DND-41 (cell line): ENCODE results near the gene RAB11FIP5.

Experiments used
- ATAC-seq: fragments of 200-7000 bp; cut with Tn5 transposase; 3 replicates; pipeline ENCODE4 v1.9.1; 2021; ENCODE audit warnings: low read depth; ENCODE audit not compliant: insufficient read depth
- DNase-seq: peaks from one replicate; pipeline ENCODE4 v3.0.0-alpha.2; 2020
- H2AFZ ChIP-seq: 2 replicates; pipeline ENCODE4 v1.6.0; 2012; ENCODE audit warnings: low read depth, low read length
- H3K27ac ChIP-seq: 2 replicates; pipeline ENCODE4 v1.5.1; 2012; ENCODE audit warnings: low read length, inconsistent platforms
- H3K27me3 ChIP-seq: fragments of 200-600 bp; sonication (generic); 2 replicates; pipeline ENCODE4 v1.6.0; 2012; ENCODE audit warnings: low read length, mild to moderate bottlenecking, inconsistent platforms; ENCODE audit not compliant: insufficient read depth, poor library complexity
- H3K36me3 ChIP-seq: 2 replicates; pipeline ENCODE4 v1.5.1; 2012; ENCODE audit warnings: low read length, inconsistent platforms; ENCODE audit not compliant: insufficient read depth
- H3K4me1 ChIP-seq: 2 replicates; pipeline ENCODE4 v1.5.1; 2012; ENCODE audit warnings: mild to moderate bottlenecking, low read length; ENCODE audit not compliant: insufficient read depth
- H3K4me2 ChIP-seq: 2 replicates; pipeline ENCODE4 v1.6.0; 2012; ENCODE audit warnings: mild to moderate bottlenecking, moderate library complexity, low read length, inconsistent platforms; ENCODE audit not compliant: insufficient read depth
- H3K4me3 ChIP-seq, 2 experiments: fragments of 200-600 bp in 1 of 2; shearing (Covaris generic) in 1 of 2; 2 replicates each; pipeline ENCODE4 v1.5.1; 2012 to 2016; ENCODE audit warnings: inconsistent platforms in 2 of 2, low read length in 2 of 2, mild to moderate bottlenecking in 2 of 2, low read depth in 1 of 2, moderate library complexity in 1 of 2
- H3K79me2 ChIP-seq: 2 replicates; pipeline ENCODE4 v1.6.0; 2012; ENCODE audit warnings: low read length, inconsistent platforms; ENCODE audit not compliant: insufficient read depth
- H3K9ac ChIP-seq: 2 replicates; pipeline ENCODE4 v1.6.0; 2012; ENCODE audit warnings: low read depth, mild to moderate bottlenecking, inconsistent platforms, low read length, moderate library complexity
- H3K9me3 ChIP-seq: 2 replicates; pipeline ENCODE4 v1.5.1; 2012; ENCODE audit warnings: low read length, moderate library complexity, mild to moderate bottlenecking, inconsistent platforms; ENCODE audit not compliant: insufficient read depth, severe bottlenecking
- H4K20me1 ChIP-seq: 2 replicates; pipeline ENCODE4 v1.6.0; 2012; ENCODE audit warnings: low read length; ENCODE audit not compliant: insufficient read depth
- CTCF ChIP-seq: IDR thresholded peaks from 2 replicates; pipeline ENCODE4 v1.5.1; 2012; ENCODE audit warnings: borderline replicate concordance, low read length, moderate library complexity, mild to moderate bottlenecking; ENCODE audit not compliant: poor library complexity, severe bottlenecking; ENCODE audit errors: extremely low read depth
- EZH2 ChIP-seq: IDR thresholded peaks from 3 replicates; pipeline ENCODE4 v1.6.1; 2012; ENCODE audit warnings: borderline replicate concordance, low read depth, mild to moderate bottlenecking, moderate library complexity, low read length, inconsistent platforms; ENCODE audit not compliant: severe bottlenecking

RAB11FIP5 gene

GRCh38 chr2:73027340-73027739, 85.4 kb downstream of the RAB11FIP5 start:
- TF ChIP-seq CTCF (no peak), EZH2 (no peak)
- no peak for DNase-seq
- H3K9ac ChIP-seq: no peak overlapping the region
- no peak overlapping the region for H2AFZ ChIP-seq
- H3K4me2 ChIP-seq: no peak overlapping the region
- no peaks in the 10 kb centered on the region; the same call in 1 of the 2 replicates for H4K20me1 ChIP-seq
- H3K27ac ChIP-seq: no peak overlapping the region
- peaks cover 2% of the 10 kb centered on the region; the same call in 1 of the 2 replicates for H3K36me3 ChIP-seq
- H3K79me2 ChIP-seq: no peaks in the 10 kb centered on the region
- H3K27me3 ChIP-seq: no peaks in the 10 kb centered on the region
- H3K9me3 ChIP-seq: no peaks in the 10 kb centered on the region
- no peak for ATAC-seq
- H3K4me3 ChIP-seq: no peak overlapping the region
- H3K4me1 ChIP-seq: no peaks in the 10 kb centered on the region

DNA sequence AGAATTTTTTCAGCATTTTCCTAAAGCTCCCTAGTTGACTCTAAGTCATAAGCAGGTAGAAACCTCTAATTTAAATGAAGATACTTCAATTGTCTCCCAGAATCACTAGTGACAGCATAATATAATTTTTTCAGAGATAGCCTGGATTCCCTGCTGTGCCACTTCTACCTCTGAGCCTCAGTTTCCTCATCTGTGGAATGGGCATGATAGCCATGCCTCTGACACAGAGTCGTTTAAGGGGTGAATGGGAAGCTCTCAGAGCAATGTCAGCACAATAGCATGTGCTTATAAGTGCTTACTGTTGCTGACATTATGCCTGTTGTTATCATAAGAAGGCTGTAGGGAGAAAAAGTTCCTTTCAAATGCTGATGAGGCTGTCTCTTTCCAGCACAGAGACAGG, 89.3 kb downstream of the RAB11FIP5 start:
- H4K20me1 ChIP-seq: no peaks in the 10 kb centered on the region
- H3K4me2 ChIP-seq: no peak overlapping the region
- TF ChIP-seq CTCF (no peak), EZH2 (no peak)

More for the DNA sequence above, 89.3 kb downstream of the RAB11FIP5 start:
- no peak overlapping the region for H2AFZ ChIP-seq
- H3K9me3 ChIP-seq: no peaks in the 10 kb centered on the region
- H3K9ac ChIP-seq: no peak overlapping the region
- DNase-seq (no peak), ATAC-seq (no peak)
- no peaks in the 10 kb centered on the region for H3K4me1 ChIP-seq
- peaks cover 5% of the 10 kb centered on the region; the same call in 1 of the 2 replicates for H3K36me3 ChIP-seq
- H3K79me2 ChIP-seq: no peaks in the 10 kb centered on the region
- no peak overlapping the region for H3K27ac ChIP-seq
- H3K27me3 ChIP-seq: no peaks in the 10 kb centered on the region
- H3K4me3 ChIP-seq: no peak overlapping the region
